Endodermal cell (in vitro differentiated cells): ENCODE measurements around the gene NCR3LG1. TPM values are rescaled to one million over a fixed set of nuclear protein-coding genes. Genes with fewer than 3 reads are reported as not detected.
A peak's percentile ranks its signal among the peaks of the same experiment; 100 is the strongest.

ENCODE experiments used
- DNase-seq: peaks from one replicate; pipeline ENCODE4 v3.0.0-alpha.2; 2017
- H3K27ac ChIP-seq: 2 replicates; pipeline ENCODE4 v1.5.1; 2013; ENCODE audit warnings: mild to moderate bottlenecking, low read depth, low read length, moderate library complexity
- H3K27me3 ChIP-seq: 2 replicates; pipeline ENCODE4 v1.6.1; 2013; ENCODE audit warnings: mild to moderate bottlenecking, low read length, moderate library complexity; ENCODE audit not compliant: insufficient read depth, control insufficient read depth, poor library complexity, severe bottlenecking
- H3K36me3 ChIP-seq: 2 replicates; pipeline ENCODE4 v1.7.0; 2013; ENCODE audit warnings: mild to moderate bottlenecking, low read length, moderate library complexity; ENCODE audit not compliant: control insufficient read depth, insufficient read depth
- H3K4me1 ChIP-seq: one replicate; pipeline ENCODE4 v1.7.0; 2013; ENCODE audit warnings: low read length; ENCODE audit not compliant: control insufficient read depth, insufficient read depth
- H3K4me3 ChIP-seq: 2 replicates; pipeline ENCODE4 v1.5.1; 2013; ENCODE audit warnings: mild to moderate bottlenecking, low read length, moderate library complexity
- H3K9ac ChIP-seq: 2 replicates; pipeline ENCODE4 v1.6.1; 2013; ENCODE audit warnings: mild to moderate bottlenecking, low read length, moderate library complexity; ENCODE audit not compliant: poor library complexity, severe bottlenecking; ENCODE audit errors: extremely low read depth
- H3K9me3 ChIP-seq: 2 replicates; pipeline ENCODE4 v1.6.1; 2013; ENCODE audit warnings: mild to moderate bottlenecking, low read length, moderate library complexity; ENCODE audit not compliant: control insufficient read depth
- H3K27ac Mint-ChIP-seq: 2 replicates; pipeline ENCODE4 v1.8.0; 2020; ENCODE audit warnings: mixed read lengths
- H3K27me3 Mint-ChIP-seq: 2 replicates; pipeline ENCODE4 v1.8.0; 2021; ENCODE audit warnings: mild to moderate bottlenecking, mixed read lengths; ENCODE audit not compliant: insufficient read depth
- H3K36me3 Mint-ChIP-seq: 2 replicates; pipeline ENCODE4 v1.8.0; 2020; ENCODE audit warnings: low read depth, mixed read lengths
- H3K4me1 Mint-ChIP-seq: 2 replicates; pipeline ENCODE4 v1.8.0; 2020; ENCODE audit warnings: mixed read lengths
- H3K4me3 Mint-ChIP-seq: 2 replicates; pipeline ENCODE4 v1.8.0; 2020; ENCODE audit warnings: mild to moderate bottlenecking, moderate library complexity, mixed read lengths
- H3K9me3 Mint-ChIP-seq: 2 replicates; pipeline ENCODE4 v1.8.0; 2020; ENCODE audit warnings: mild to moderate bottlenecking, mixed read lengths
- CTCF ChIP-seq: fragments of 200-600 bp; sonication (generic); conservative IDR thresholded peaks from 2 replicates; pipeline ENCODE4 v1.5.0; 2021; ENCODE audit warnings: antibody characterized with exemption, mild to moderate bottlenecking
- WGBS, 2 experiments: methylation state at CpG; one replicate each; pipeline versions ENCODE4 v1.1.5 to v1.1.7; 2013; ENCODE audit warnings: missing lambda C conversion rate in 2 of 2, mixed read lengths in 1 of 2; ENCODE audit not compliant: insufficient coverage in 1 of 2, insufficient read length in 1 of 2; 5-methylcytosine and 5-hydroxymethylcytosine counted together
- total RNA-seq, 2 donors: library from RNA; stranded (reverse); fragmentation: NEBNext Ultra II Directional in 1 of 2; extraction: Animal tissue kit (Norgen Biotek cat#: 25700) in 1 of 2; gene quantifications; 2 replicates in 1 of 2; 3 replicates in 1 of 2; pipeline ENCODE4 v1.2.1, GENCODE V29; 2021

Gene NCR3LG1
- total RNA-seq, 2 donors from 2014 or later, result 0.31 to 0.62 TPM

- TF ChIP-seq CTCF, result no peak
- Histone ChIP-seq H3K27me3 (peaks cover 34% of the 10 kb centered on the region), H3K9me3 (no peaks in the 10 kb centered on the region), H3K36me3 (no peaks in the 10 kb centered on the region), H3K4me3 (no peak overlapping the region), H3K27ac (no peak overlapping the region), H3K4me1 (no peaks in the 10 kb centered on the region), H3K9ac (no peak overlapping the region)
- Mint-ChIP-seq H3K36me3 (no peaks in the 10 kb centered on the region), H3K27me3 (peaks cover 46% of the 10 kb centered on the region), H3K4me1 (no peaks in the 10 kb centered on the region), H3K27ac (no peak overlapping the region), H3K4me3 (no peak overlapping the region), H3K9me3 (no peaks in the 10 kb centered on the region)
- no peak for DNase-seq
- WGBS, 2 experiments, result 91% methylated on average over 3 of the region's 3 CpGs; no CpG with 5 or more reads in 1 of the 2 experiments
These were observed 40.1 kb downstream of the NCR3LG1 start for GRCh38 chr11:17391493-17392355.

GRCh38 chr11:17392872-17393271 lies 41.3 kb downstream of the NCR3LG1 start:
- H3K9me3 Mint-ChIP-seq, result no peaks in the 10 kb centered on the region
- Histone ChIP-seq H3K36me3 (no peaks in the 10 kb centered on the region), H3K4me1 (no peaks in the 10 kb centered on the region), H3K27me3 (peaks cover 30% of the 10 kb centered on the region), H3K27ac (no peak overlapping the region), H3K9me3 (no peaks in the 10 kb centered on the region), H3K9ac (no peak overlapping the region), H3K4me3 (no peak overlapping the region)
- peak; percentile 34 for DNase-seq
- no peak for TF ChIP-seq CTCF
- H3K4me3 Mint-ChIP-seq, result no peak overlapping the region
- H3K36me3 Mint-ChIP-seq, result no peaks in the 10 kb centered on the region
- H3K4me1 Mint-ChIP-seq, result no peaks in the 10 kb centered on the region
- 91 to 95% methylated on average over 4 to 14 of the region's 14 CpGs for WGBS, 2 experiments
- no peak overlapping the region for H3K27ac Mint-ChIP-seq
- H3K27me3 Mint-ChIP-seq, result peaks cover 41% of the 10 kb centered on the region

GRCh38 chr11:17393472-17393871 lies 41.9 kb downstream of the NCR3LG1 start:
- H3K27me3 Mint-ChIP-seq, result peaks cover 37% of the 10 kb centered on the region
- Histone ChIP-seq H3K9ac (no peak overlapping the region), H3K27me3 (peaks cover 24% of the 10 kb centered on the region), H3K36me3 (no peaks in the 10 kb centered on the region), H3K4me3 (no peak overlapping the region), H3K4me1 (no peaks in the 10 kb centered on the region), H3K9me3 (no peaks in the 10 kb centered on the region), H3K27ac (no peak overlapping the region)
- no peak for TF ChIP-seq CTCF
- no peaks in the 10 kb centered on the region for H3K36me3 Mint-ChIP-seq
- no peak for DNase-seq
- no peak overlapping the region for H3K4me3 Mint-ChIP-seq
- no peaks in the 10 kb centered on the region for H3K4me1 Mint-ChIP-seq
- H3K27ac Mint-ChIP-seq, result no peak overlapping the region
- H3K9me3 Mint-ChIP-seq, result no peaks in the 10 kb centered on the region
- 97% methylated on average over 6 of the region's 6 CpGs; no CpG with 5 or more reads in 1 of the 2 experiments for WGBS, 2 experiments
